Astrocyte of the cerebellum (primary cell): ENCODE results near the gene OR1D2.
A peak's percentile ranks its signal among the peaks of the same experiment; 100 is the strongest.
"Not testable (repeated sequence)": the region's sequence is repeated elsewhere in the genome, so short reads cannot be mapped to it uniquely, and the experiment has no call there.

ENCODE experiments used
- DNase-seq: peaks from one replicate; pipeline ENCODE4 v3.0.0-alpha.2; 2011; ENCODE audit warnings: low read depth
- H3K4me3 ChIP-seq: 2 replicates; pipeline ENCODE4 v1.5.1; 2011; ENCODE audit warnings: mild to moderate bottlenecking, low read depth, low read length, moderate library complexity
- in situ Hi-C: cut with HindIII; loops from 2 replicates; pipeline ENCODE4 v1.10.0; 2017; ENCODE audit warnings: low sequenced_read_pairs
- TF ChIP-seq, protein P1 (sequence below): IDR thresholded peaks from 2 replicates; pipeline ENCODE4 v1.5.1; 2012; ENCODE audit warnings: low read length, low read depth, moderate library complexity, mild to moderate bottlenecking; ENCODE audit errors: missing control alignments

OR1D2 gene, protein sequence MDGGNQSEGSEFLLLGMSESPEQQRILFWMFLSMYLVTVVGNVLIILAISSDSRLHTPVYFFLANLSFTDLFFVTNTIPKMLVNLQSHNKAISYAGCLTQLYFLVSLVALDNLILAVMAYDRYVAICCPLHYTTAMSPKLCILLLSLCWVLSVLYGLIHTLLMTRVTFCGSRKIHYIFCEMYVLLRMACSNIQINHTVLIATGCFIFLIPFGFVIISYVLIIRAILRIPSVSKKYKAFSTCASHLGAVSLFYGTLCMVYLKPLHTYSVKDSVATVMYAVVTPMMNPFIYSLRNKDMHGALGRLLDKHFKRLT

DNA sequence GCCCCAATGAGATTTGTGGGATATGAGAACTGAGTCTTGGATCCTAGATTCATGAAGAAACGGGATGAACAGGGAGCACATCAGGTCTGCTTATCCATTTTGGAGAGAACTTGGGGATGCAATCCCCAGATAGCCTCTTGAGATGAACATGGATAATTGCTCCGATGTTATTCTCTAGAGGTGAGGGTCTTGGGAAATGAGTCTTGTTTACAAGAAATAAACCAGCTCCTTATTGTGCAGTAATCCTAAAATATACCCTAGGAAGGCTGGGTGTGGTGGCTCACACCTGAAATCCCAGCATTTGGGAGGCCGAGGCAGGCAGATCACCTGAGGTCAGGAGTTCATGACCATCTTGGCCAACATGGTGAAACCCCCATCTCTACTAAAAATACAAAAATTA is at the start of gene OR1D2:
Gene OR1D2 (minus strand): TSS at position 101 of the 400 bp plus-strand sequence. CDS start 11,426 bp downstream, outside the sequence.
- no peak for DNase-seq
- no peak within 1 kb of the TSS for H3K4me3 ChIP-seq
- in situ Hi-C loops: no loop called here
- TF ChIP-seq, protein P1, sequence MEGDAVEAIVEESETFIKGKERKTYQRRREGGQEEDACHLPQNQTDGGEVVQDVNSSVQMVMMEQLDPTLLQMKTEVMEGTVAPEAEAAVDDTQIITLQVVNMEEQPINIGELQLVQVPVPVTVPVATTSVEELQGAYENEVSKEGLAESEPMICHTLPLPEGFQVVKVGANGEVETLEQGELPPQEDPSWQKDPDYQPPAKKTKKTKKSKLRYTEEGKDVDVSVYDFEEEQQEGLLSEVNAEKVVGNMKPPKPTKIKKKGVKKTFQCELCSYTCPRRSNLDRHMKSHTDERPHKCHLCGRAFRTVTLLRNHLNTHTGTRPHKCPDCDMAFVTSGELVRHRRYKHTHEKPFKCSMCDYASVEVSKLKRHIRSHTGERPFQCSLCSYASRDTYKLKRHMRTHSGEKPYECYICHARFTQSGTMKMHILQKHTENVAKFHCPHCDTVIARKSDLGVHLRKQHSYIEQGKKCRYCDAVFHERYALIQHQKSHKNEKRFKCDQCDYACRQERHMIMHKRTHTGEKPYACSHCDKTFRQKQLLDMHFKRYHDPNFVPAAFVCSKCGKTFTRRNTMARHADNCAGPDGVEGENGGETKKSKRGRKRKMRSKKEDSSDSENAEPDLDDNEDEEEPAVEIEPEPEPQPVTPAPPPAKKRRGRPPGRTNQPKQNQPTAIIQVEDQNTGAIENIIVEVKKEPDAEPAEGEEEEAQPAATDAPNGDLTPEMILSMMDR: no peak

GRCh38 chr17:3137494-3137893 is 33.3 kb upstream of the OR1D2 start:
- in situ Hi-C loops: not testable (repeated sequence)

GRCh38 chr17:3127451-3127850 is 23.2 kb upstream of the OR1D2 start, which contains the start of gene OR1G1:
Gene OR1G1, minus strand, starts transcription at chr17:3127551. Its CDS starts 0 bp downstream, at chr17:3127551.
- TF ChIP-seq, protein P1: no peak
- no peak for DNase-seq
- no peak within 1 kb of the TSS for H3K4me3 ChIP-seq
- in situ Hi-C loops: no loop called here

More at GRCh38 chr17:3137494-3137893, 33.3 kb upstream of the OR1D2 start:
- not testable (repeated sequence) for DNase-seq, H3K4me3 ChIP-seq

- H3K4me3 ChIP-seq, DNase-seq, in situ Hi-C loops: not testable (repeated sequence)
Measured at GRCh38 chr17:3073850-3074249, 30.4 kb downstream of the OR1D2 start.

DNA sequence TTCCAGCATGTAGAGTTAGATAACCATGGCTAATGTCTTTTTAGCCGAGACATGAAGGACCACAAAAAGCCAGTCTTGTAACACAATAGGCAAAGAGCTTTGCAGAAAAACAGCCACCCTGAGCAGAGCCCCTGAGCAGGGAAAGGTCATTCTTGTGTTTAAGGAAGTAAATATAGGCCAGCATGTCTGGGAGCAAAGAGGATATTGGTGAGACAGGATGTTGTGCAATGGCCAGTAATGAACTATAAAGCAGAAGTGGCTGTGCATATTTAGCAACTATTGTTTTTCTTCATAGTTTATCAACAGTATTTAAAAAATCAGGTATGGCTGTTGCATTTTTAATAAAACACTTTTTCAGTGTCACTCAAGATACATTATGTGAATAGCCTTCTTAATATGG is 39.0 kb downstream of the OR1D2 start:
- H3K4me3 ChIP-seq, in situ Hi-C loops, DNase-seq: not testable (repeated sequence)

GRCh38 chr17:3063507-3063906 is 40.7 kb downstream of the OR1D2 start, which contains the start of gene OR1D5:
Gene OR1D5, minus strand, starts transcription at chr17:3063607. Its CDS starts 0 bp downstream, at chr17:3063607.
- H3K4me3 ChIP-seq, in situ Hi-C loops, DNase-seq: not testable (repeated sequence)

GRCh38 chr17:3062824-3063377 is 41.3 kb downstream of the OR1D2 start:
- H3K4me3 ChIP-seq, in situ Hi-C loops, DNase-seq: not testable (repeated sequence)

DNA sequence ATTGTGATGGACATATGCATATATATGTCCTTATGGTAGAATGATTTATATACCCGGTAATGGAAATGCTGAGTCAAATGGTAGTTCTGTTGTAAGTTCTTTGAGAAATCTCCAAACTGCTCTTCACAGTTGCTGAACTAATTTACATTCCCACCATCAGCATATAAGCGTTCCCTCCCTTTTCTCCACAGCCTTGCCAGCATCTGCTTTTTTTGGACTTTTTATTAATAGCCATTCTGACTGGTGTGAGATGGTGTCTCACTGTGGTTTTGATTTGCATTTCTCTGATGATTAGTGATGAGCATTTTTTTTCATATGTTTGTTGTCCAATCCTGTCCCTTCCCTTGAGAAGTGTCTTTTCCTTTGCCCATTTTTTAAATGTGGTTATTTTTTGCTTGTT is 49.4 kb downstream of the OR1D2 start:
- DNase-seq, H3K4me3 ChIP-seq, in situ Hi-C loops: not testable (repeated sequence)

- peak overlapping the region; percentile 61 for H3K4me3 ChIP-seq
- TF ChIP-seq, protein P1: no peak
- DNase-seq: no peak
- in situ Hi-C loops: no loop called here
Measured at GRCh38 chr17:3049705-3050295, 54.4 kb downstream of the OR1D2 start.
